ENCODE results near the gene MYRF. TPM values are rescaled to one million over a fixed set of nuclear protein-coding genes. Genes with fewer than 3 reads are reported as not detected.

The MYRF gene
- total and polyA plus RNA-seq, 9 of the 15 experiments (the other 6 are each of a cell fraction or from before 2014, with no cell fraction given) = 2.3 to 25.8 (median 7.1) TPM

GRCh38 chr11:61816736-61817455 lies 64.5 kb downstream of the MYRF start, which contains the start of gene FADS1 (continued):
- TF ChIP-seq NR2C2 (CRISPR knock-in tag; IDR thresholded peaks at IDR 0.05) (no peak), NR2C2 (tag; IDR thresholded peaks at IDR 0.05) (peak; percentile 55), IFI16 (CRISPR knock-in tag; IDR thresholded peaks at IDR 0.05) (no peak), DNMT1 (IDR thresholded peaks at IDR 0.05) (no peak), EZH2 (IDR thresholded peaks at IDR 0.05; ENCODE audit: borderline replicate concordance, low read depth, low read length) (no peak), NUFIP1 (IDR thresholded peaks at IDR 0.05; ENCODE audit: partially characterized antibody) (no peak), ZNF699 (CRISPR knock-in tag; IDR thresholded peaks at IDR 0.05; ENCODE audit: insufficient replicate concordance) (no peak), ZNF436 (CRISPR knock-in tag; IDR thresholded peaks at IDR 0.05) (no peak), KDM2B (CRISPR knock-in tag; IDR thresholded peaks at IDR 0.05) (no peak), ZNF707 (CRISPR knock-in tag; conservative IDR thresholded peaks at IDR 0.05) (no peak), ZFP36 (IDR thresholded peaks at IDR 0.05; ENCODE audit: low read depth, low read length, partially characterized antibody) (no peak), ILK (tag; IDR thresholded peaks at IDR 0.05; ENCODE audit: borderline replicate concordance, low read depth) (no peak), ZNF830 (CRISPR knock-in tag; IDR thresholded peaks at IDR 0.05) (no peak), TAF15 (IDR thresholded peaks at IDR 0.05; ENCODE audit: low read depth, low read length) (no peak), ZNF780A (CRISPR knock-in tag; IDR thresholded peaks at IDR 0.05) (no peak), CC2D1A (IDR thresholded peaks at IDR 0.05) (no peak), SMARCB1 (IDR thresholded peaks at IDR 0.05; ENCODE audit: insufficient read length, low read depth) (no peak), ZNF347 (CRISPR knock-in tag; IDR thresholded peaks at IDR 0.05; ENCODE audit: low read depth) (no peak), KDM1A (IDR thresholded peaks at IDR 0.05) (peak in 1 of 2 experiments; percentile 29; a peak in 1 of 4 replicates), FOXM1 (IDR thresholded peaks at IDR 0.05; ENCODE audit: low read depth) (no peak), FOXM1 (CRISPR knock-in tag; IDR thresholded peaks at IDR 0.05; ENCODE audit: low read depth) (no peak), TEAD2 (tag; IDR thresholded peaks at IDR 0.05) (no peak), MYC (IDR thresholded peaks at IDR 0.05; ENCODE audit: low read depth, low read length) (peak; percentile 91), MYC (CRISPR knock-in tag; IDR thresholded peaks at IDR 0.05; ENCODE audit: borderline replicate concordance, low read depth) (no peak), ZNF263 (CRISPR knock-in tag; IDR thresholded peaks at IDR 0.05; ENCODE audit: borderline replicate concordance) (peak; percentile 69), SIN3B (IDR thresholded peaks at IDR 0.05; ENCODE audit: low read depth) (peak; percentile 48; the same call in 1 of the 2 replicates), SRF (CRISPR knock-in tag; IDR thresholded peaks at IDR 0.05) (no peak), MBD2 (IDR thresholded peaks at IDR 0.05; ENCODE audit: borderline replicate concordance, low read depth) (peak; percentile 71), JUND (IDR thresholded peaks at IDR 0.05; ENCODE audit: borderline replicate concordance, low read depth, low read length) (peak; percentile 73), JUND (tag; IDR thresholded peaks at IDR 0.05; ENCODE audit: borderline replicate concordance, low read depth, low read length) (peak; percentile 65; the same call in 1 of the 3 replicates), FUS (optimal IDR thresholded peaks at IDR 0.05; ENCODE audit: low read depth, low read length) (peak; percentile 65), C11orf30 (IDR thresholded peaks at IDR 0.05; ENCODE audit: low read depth) (no peak), HEY1 (CRISPR knock-in tag; IDR thresholded peaks at IDR 0.05; ENCODE audit: borderline replicate concordance) (peak; percentile 28; the same call in 1 of the 2 replicates), ERF (CRISPR knock-in tag; IDR thresholded peaks at IDR 0.05) (0 out of 2 replicates have a peak, but pooled peaks have one; percentile 41)

Data from K562 (cell line).